Activated gamma-delta T cell treated with anti-CD3 and anti-CD28 coated beads, Interleukin-2, amount 50 U/mL, for 16 hours (primary cell): Measurements from ENCODE around the gene ANKDD1B.
"Not testable (repeated sequence)": the region's sequence is repeated elsewhere in the genome, so short reads cannot be mapped to it uniquely, and the experiment has no call there.

Experiments used
- DNase-seq: peaks from one replicate; pipeline ENCODE4 v3.0.0-alpha.2; 2020; ENCODE audit warnings: low read depth

Gene ANKDD1B

DNA sequence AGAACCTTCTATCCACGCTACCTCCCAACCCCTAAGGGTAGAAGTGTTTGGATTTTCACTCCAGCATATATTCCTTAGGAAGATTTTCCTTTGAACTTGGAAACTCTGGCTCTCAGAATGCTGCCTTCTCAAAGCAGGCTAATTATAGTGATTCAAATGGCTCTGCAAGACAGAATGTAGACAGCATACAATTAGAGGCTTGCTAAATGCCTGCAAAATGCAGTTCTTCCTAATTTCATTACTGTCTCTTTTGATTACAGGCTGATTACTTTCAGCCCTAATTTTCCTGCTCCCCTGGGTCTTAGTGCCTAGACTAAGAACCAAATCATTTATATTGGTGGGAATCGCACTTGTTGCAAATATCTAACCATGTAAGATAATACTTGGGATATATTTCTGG lies 50.8 kb downstream of the ANKDD1B start:
- DNase-seq = no peak

- no peak for DNase-seq
Observed at GRCh38 chr5:75663579-75664284, 52.5 kb downstream of the ANKDD1B start.

DNA sequence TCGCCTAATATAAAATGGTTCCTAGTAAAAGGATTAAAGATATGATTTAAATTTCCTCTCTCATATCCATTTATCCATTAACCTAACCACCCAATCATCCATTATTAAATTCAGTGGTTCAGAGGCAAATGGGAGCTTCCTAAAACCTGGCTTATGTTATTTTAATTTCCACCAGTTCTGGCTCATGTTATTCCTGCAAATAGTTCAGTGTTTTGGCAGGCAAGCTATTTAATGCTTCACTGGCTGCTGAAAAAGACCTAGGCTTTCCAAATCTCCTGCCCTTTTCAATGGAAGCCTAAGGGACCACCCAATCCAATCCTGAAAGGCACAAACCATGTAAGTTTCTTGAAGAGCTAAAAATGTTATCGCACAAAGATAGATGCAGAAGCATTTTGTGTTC lies 53.7 kb downstream of the ANKDD1B start:
- no peak for DNase-seq

- DNase-seq = no peak
Observed at GRCh38 chr5:75666801-75667200, 55.5 kb downstream of the ANKDD1B start.

DNA sequence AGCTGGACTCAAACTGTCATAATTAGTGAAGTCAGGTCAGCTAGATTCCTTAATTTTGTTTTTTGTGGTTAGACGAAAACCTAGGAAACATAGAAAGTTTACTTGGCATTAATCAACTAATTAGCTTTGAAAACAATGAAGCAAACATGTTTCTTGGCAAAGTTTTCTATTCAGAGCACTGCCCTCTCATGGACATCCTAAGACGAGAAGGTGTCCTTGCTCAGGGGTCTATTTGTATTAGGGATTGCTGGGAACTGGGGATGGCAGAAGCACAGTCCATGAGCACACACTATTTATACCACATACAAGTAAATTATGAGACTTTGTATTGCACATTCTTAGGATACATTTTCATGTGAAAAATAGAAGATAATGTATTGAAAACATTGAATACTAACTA lies 56.3 kb downstream of the ANKDD1B start:
- no peak for DNase-seq

DNA sequence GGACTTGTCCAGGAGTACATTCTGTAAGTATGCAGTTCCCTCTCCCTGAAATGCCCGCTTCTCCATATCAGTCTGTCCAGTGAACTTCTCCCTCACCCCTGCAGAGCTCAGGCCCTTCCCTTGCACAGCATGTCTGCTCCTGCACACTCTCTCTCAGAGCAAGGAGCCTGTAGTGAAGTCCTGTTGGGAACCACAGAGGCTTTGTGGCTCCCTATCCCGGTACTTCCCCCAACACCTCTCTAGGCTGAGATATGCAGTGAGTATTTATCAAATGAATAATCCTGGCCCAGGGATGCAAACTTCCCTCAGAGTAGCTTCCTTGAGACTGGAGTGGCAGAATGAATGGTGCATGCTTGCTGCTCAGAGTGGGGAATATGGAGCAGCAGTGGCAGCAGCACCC lies 57.2 kb downstream of the ANKDD1B start:
- no peak for DNase-seq

DNA sequence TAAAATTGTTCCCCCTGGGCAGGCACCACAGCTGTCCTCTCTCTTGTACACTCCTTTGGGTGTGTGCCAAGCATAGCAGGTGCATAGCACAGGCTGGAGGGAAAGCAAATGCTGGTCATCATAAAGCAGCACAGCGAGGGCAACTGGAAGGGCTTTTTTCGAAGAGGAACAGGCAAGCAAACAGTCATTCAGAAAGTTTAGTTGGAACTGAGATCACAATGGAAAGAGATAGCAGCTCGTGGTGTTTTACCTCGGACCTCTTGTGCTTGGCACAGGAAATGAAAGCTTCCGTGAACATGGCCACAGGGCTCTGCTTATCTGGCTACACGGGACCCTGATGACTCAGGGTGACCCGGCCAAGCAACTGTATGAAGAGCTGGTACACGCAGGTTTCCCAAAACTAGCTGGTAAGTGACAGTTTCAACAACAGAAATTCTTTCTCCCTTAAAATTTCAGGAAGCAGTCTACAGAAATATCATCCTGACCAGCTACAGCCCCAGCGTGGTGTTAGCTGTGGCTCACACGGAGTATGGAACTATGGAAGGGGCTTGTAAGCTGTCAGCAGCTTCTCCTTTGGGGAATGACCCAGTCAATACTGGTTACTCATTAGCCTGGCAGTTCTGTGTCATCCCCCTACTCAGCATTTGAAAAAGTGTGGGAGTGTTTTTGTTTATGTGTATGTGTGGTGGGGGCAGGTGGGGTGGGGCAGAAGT lies 57.9 kb downstream of the ANKDD1B start:
- peak; percentile 21 for DNase-seq

DNA sequence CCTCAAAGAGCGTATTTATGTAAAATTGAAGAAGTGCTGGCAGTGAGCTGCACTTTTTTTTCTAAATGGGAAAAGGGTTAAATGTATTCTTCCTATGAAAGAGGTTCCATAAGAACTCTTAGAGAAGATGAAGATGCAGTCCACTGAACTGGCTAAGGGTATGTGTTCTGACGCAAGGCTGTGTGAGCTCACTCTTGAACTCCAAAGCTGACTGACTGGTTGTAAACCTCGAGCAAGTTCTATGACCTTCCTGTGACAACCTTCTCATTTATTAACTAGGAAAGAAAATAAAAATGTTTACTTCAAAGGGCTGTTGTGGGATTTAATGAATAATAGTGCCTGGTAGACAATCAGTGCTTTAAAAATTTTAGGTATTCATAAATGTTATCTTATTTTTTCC lies 59.3 kb downstream of the ANKDD1B start:
- no peak for DNase-seq

- DNase-seq = no peak
Observed at GRCh38 chr5:75671506-75671905, 60.3 kb downstream of the ANKDD1B start.

DNA sequence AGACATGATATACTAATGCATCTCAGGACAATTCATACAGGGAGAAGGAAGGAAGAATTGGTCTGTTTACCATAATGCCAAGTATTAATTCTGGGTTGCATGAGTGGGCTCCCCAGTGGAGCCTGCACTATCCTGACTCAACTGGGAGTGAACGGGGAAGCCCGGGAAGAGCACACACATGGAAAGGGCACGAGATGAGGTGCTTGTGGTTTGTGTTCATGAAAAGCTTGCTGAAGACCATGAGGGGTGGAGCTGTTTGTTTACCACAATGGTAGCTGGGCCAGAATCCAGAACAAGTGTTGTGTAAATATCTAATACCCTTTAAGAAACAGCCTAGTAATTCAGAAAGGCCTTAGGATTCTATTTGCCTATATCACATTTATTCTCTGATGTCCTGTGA lies 61.4 kb downstream of the ANKDD1B start:
- DNase-seq = no peak

- DNase-seq = no peak
Observed at GRCh38 chr5:75675783-75676182, 64.5 kb downstream of the ANKDD1B start.

DNA sequence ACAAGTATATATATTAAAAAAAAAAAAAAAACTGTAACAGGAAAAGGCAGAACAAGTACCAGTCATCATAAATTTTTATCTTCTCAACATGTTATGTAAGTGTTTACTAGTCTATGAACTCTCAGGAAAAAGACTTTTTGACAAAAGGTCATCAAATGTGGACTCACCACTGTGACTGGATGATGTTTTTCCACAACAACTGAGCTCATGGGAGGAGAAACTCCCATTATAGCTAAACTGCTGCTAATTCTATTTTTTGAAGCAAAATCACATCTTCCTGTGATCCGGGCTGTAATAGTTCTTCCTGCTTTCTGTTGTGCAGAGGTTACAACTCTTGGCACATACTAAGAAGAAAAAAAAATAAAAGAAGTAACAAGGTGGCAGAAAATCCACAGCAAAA lies 66.4 kb downstream of the ANKDD1B start:
- DNase-seq = no peak

- DNase-seq = no peak
Observed at GRCh38 chr5:75678155-75678554, 66.9 kb downstream of the ANKDD1B start.

DNA sequence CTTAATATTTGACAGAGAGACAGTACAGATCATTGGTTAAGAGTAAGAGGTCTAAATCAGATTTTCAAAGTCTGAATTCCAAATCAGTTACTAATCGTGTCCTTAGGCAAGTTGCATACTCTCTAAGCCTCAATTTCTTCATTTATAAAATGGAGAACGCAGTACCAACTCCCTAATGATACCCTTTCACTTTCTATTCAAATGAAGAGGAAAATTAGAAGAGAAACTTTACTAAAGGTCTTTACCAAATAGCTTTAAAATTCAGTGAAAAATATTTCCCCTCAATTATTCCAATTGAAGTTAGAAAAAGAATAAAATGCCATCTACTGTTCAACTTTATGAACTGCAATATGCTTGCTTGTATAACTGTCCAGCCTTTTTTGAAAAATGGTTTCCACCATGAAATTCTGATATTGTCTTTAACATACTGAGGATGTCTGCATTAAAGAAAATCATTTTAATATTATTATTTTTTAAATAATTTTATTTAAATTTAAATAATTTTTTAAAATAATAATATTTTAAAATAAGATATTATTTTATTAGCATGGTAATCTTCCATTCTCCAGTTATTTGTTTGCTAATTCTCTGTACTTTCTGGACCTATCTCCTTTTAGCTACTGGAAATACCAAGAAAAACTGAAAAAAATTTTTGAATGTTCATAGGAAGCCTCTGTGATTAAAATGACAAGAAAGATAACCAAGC lies 70.0 kb downstream of the ANKDD1B start:
- DNase-seq = no peak

- DNase-seq = no peak
Observed at GRCh38 chr5:75685141-75685540, 73.9 kb downstream of the ANKDD1B start.

DNA sequence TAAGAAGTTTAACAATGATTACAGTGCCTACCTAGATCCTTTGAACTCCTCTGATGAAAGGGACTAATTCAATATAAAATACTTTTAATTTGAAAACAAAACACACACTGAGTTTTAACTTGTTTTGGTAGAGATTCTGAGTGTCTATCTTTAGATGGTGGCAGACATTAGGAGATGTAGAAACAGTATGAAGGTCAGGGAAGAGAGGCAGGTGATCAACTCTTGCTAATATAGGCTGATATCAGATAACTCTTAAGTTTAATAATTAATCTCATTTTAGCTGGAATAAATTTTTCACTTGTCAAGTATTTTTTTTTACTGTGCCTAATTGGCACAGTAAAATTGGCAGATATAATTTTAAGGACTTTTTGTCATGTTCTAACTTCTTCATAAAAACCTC lies 75.2 kb downstream of the ANKDD1B start:
- no peak for DNase-seq

DNA sequence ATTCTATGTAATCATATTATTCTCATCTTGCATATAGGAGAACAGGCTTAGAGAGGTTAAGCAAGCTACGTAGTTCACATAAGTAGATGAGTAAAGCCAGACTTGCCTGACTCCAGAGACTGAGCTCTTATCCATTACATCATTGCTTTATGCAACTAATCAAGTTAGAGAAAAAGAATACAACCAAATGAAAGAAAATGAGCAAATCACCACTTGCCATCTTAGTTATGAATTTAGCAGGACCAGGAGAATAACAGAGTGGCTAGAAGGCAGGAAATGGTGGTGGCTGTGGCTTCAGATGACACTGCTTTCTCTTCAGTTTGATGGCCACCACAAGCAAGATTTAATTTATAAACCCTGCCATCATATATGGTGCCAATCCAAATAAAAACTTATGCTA lies 79.4 kb downstream of the ANKDD1B start:
- DNase-seq = no peak

GRCh38 chr5:75694781-75695180 lies 83.5 kb downstream of the ANKDD1B start:
- DNase-seq = no peak

GRCh38 chr5:75695472-75696351 lies 84.5 kb downstream of the ANKDD1B start:
- DNase-seq = not testable (repeated sequence)

DNA sequence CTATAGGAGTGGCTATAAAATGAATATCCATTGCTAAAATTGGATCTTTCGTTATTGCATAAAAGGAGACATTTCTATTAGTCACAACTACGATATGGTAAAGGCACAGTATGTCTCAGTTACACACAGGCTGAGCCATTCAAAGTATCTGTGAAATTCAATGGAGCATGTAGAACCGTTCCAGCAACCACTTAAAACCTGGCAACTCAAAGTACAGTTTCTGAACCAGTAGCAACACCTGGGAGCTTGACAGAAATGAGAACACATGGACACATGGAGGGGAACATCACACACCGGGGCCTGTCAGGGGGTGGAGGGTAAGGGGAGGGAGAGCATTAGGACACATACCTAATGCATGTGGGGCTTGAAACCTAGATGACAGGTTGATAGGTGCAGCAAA lies 90.6 kb downstream of the ANKDD1B start:
- DNase-seq = no peak

- DNase-seq = no peak
Observed at GRCh38 chr5:75706016-75706415, 94.8 kb downstream of the ANKDD1B start.

DNA sequence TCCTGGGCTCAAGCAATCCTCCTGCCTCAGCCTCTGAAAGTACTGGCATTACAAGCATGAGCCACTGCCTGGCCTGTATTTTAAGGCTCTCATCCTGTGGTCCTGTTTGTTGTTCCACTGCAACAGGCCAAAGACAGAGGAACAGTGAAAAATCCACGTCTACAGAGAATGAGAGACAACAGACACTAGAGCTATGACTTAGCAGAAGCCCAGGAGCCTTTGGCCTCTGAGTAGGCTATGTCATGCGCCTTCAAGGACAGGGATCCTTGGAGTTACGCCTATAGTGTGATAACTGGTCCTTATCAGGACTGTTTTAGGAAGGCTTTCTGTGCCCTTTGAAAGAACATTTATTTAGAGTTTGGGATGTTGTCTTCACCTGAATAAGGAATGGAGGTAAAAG lies 95.5 kb downstream of the ANKDD1B start:
- DNase-seq = no peak
